ENCODE results near the gene ADGRG3.
"Not testable (repeated sequence)": the region's sequence is repeated elsewhere in the genome, so short reads cannot be mapped to it uniquely, and the experiment has no call there.

Gene ADGRG3

DNA sequence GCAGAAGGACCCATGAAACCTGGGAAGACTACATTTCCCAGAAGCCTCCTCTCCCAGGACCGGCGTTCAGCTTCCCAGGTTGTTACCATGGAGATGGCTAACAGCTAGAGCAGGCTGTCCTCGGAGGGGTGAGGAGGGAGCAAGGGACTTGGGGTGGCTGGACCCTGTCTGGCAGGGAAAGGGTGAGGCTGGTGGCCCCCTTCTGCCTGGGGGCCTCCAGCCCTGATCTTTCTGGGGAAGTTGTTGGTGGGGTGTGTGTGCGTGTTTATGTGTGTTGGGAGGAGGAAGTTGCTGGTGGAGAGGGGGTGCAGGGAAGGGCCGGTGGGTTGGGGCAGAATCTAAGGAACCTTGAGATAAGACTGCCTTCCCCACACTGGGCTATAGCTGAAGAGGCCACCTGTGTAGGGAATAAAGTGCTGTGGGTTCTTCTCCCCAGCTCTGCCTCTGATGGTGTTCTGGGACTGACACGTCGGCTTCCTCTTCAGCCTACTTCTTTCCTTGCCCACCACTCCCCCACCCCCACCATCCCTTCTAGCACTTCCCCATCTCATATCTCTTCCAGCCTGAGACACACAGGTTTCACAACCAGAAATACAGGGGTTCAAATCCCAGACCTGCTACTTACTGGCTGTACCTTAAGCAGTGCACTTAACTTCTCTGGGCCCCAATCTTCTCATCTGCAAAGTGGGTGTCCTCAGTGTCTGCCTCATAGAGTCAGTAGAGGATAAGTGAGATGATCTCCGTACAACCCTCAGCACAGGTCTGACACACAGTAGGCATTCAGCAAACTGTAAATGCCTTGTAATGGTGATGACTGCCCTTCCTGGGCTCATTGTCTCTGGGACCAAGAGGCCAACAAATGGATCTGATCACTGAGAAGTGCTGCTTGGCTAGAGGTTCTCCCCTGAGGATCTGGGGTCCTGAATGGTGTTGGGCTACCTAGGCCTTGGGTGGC is 26.9 kb downstream of the ADGRG3 start, which contains the start of gene DRC7:
Gene DRC7 (plus strand): TSS at position 82 of the 955 bp plus-strand sequence. CDS start 3,144 bp downstream, outside the sequence.
- no peak for DNase-seq (ENCODE audit: low read depth, low spot score)

DNA sequence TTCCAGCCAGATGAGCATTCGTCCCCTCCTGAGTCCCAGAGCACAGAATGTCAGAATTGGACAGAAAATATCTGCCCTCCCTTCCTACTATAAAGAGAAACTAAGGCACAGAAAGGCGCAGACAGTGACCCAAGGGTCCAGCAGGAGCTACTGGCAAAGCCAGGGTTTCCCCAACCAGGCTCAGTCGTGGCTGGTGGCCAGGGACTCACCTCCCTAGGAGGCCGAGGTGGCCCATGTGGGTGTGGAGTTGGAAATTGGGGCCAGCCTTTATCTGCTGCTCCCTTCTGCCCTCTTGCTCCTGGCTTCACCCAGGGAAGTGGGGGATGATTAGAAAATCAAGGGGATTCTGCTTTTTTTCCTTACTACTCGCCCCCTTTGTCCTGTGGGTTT is 27.6 kb downstream of the ADGRG3 start:
- no peak for DNase-seq (ENCODE audit: low read depth, low spot score)

DNA sequence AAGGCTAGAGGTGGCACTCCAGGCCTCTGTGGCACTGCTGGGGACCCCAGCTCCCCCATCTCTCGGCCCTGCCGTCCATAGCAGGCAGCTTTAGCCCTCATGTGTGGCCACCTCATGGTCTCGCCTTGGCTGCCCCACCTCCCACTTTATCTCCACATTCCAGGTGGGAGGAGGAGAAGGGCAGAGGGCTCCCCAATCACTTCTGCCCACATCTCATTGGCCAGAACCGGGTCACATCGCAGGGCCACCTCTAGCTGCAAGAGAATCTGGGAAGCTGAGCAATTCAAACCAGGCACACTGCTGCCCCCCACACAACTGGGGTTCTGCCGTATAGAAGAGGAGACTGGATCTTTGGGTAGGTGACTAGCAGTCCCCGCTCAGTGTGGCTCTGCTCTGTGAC is 28.1 kb downstream of the ADGRG3 start:
- no peak for DNase-seq (ENCODE audit: low read depth, low spot score)

- DNase-seq (ENCODE audit: low read depth, low spot score) = no peak
Observed at GRCh38 chr16:57697896-57698537, 29.9 kb downstream of the ADGRG3 start.

- DNase-seq (ENCODE audit: low read depth, low spot score) = no peak
Observed at GRCh38 chr16:57698812-57699405, 30.8 kb downstream of the ADGRG3 start.

- DNase-seq (ENCODE audit: low read depth, low spot score) = no peak
Observed at GRCh38 chr16:57699481-57699880, 31.4 kb downstream of the ADGRG3 start.

DNA sequence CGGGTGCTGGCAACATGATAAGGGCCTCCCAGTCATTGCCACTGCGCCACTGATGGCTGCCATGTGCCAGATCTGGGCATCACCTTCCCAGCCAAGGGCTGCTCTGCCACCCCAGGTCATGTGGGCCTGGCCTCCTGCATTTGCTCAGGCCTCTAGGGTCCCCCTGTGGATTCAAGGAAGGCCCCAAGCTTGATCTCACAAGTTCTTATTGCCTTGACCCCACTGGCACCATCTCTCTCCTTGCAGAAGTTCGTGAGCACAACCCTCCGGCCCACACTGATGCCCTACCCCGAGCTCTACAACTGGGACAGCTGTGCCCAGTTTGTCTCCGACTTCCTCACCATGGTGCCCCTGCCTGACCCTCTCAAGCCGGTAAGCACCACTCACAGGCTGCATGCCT is 31.8 kb downstream of the ADGRG3 start:
- DNase-seq (ENCODE audit: low read depth, low spot score) = no peak

DNA sequence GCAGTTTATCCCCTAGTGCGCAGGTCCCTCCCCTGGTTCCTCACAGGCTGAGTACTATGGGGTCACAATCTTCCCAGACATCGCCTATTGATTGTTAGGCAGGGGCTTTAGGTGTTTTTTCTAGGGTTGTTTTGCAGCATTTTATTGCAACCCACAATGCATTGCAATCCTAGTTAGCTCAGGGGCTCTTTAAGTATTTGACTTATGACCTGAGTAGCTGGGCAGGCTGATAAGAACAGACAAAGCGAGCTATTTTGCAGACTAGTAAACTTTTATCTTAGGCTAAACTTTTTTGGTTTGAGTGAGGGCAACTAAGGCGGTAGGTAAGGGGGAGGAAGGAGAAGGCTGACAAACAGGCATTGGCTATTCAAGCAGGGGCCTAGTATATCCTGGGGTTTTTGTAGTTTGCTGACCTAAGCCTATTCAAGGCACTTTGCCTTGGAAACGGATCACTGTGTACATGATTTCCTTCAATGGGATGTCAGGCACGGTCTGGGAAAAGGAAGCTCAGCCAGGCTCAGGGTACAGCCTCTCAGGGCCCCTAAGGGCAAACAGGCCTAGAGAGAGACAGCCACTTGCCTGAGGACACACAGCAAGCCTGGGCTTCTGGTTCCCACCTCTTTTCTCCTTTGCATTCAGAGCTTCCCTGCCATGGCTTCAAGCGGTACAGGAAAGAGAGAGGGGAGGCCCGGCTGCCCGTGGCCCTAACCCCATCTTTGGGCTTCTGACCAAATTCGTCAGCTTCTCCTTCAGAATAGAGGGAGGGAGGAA is 32.9 kb downstream of the ADGRG3 start:
- DNase-seq (ENCODE audit: low read depth, low spot score) = no peak

- no peak for DNase-seq (ENCODE audit: low read depth, low spot score)
Observed at GRCh38 chr16:57701759-57702371, 33.8 kb downstream of the ADGRG3 start.

- DNase-seq (ENCODE audit: low read depth, low spot score) = no peak
Observed at GRCh38 chr16:57703416-57704010, 35.4 kb downstream of the ADGRG3 start.

DNA sequence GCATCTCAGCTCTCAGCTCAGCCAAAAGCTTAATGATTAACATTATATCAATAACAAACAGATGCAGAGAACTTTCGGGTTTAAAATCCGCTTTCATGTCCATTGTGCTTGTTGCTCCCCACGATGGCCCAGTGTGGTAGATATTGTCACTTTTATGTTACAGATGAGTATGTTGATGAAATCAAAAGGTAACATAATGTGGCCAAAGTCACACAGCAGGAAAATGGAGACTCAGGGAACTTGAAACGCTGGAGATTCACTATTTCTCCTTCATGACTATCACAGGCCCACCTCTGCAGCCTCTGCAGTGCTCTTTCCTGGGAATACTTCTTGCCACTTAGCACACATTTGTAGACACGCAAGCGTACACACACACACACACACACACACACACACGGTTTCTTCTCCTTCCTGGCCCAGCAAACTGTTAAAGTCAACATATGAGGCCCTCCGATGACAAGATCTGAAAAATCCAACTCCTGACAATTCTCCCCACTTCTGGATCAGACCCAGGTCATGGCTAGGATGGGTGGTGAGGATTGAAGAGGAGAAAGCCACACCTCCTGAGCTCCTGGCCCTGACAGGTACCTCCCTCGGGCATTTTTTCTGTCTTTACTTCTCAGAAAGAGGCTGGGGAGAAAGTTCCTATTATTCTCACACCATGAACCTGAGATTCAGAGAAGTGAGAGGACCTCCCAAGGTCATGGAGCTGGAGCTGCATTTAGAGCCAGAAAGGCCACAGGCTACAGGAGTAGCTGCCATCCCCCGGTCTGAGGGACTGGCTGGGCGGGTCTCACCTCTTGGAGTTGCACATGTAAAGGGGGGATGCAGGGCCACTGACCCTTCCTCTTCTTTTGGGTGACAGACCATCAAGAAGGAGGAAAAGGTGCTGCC is 36.2 kb downstream of the ADGRG3 start:
- no peak for DNase-seq (ENCODE audit: low read depth, low spot score)

DNA sequence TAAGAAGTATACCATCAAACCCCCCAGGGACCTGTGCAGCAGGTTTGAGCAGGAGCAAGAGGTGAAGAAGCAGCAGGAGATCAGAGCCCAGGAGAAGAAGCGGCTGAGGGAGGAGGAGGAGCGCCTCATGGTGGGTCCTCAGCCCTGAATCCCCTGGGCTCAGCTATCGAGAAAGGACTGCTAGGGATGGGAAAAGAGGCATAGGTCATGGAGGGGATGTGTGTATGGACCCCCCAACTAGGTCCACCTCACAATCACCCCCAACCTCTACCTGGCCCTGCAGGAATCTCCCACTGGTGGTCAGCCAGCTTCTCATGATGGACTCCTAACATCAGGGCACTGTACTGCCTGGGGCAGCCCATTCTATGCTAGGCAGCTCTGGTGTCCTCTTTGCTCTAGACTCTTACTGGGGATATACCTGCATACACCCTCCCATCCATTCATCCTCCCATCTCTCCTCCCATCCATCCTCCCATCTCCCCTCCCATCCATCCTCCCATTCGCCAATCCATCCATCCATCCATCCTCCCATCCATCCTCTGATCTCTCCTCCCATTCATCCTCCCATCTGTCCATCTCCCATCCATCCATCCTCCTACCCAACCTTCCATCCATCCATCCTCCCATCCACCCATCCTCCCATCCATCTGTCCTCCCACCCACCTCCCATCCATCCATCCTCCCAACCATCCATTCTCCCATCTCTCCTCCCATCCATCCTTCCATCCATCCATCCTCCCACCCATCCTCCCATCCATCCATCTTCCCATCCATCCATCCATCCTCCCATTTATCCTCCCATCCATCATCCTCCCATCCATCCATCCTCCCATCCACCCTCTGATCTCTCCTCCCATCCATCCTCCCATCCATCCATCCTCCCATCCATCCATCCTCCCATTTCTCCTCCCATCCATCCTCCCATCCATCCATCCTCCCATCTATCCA is 37.1 kb downstream of the ADGRG3 start:
- DNase-seq (ENCODE audit: low read depth, low spot score) = no peak

DNA sequence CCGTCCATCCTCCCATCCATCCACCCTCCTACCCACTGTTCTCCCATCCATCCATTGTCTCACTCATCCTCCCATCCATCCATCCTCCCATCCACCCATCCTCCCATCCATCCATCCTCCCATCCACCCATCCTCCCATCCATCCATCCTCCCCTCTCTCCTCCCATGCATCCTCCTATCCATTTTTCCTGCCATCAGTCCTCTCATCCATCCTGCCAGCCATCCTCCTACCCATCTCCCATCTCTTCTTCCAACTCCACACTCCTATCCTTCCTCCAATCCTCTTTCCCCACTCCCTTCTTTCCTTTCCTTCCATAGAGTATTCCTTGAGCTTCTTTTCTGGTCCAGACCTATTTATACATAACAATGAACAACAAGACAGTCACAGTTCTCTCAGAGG is 38.6 kb downstream of the ADGRG3 start:
- DNase-seq (ENCODE audit: low read depth, low spot score) = no peak

DNA sequence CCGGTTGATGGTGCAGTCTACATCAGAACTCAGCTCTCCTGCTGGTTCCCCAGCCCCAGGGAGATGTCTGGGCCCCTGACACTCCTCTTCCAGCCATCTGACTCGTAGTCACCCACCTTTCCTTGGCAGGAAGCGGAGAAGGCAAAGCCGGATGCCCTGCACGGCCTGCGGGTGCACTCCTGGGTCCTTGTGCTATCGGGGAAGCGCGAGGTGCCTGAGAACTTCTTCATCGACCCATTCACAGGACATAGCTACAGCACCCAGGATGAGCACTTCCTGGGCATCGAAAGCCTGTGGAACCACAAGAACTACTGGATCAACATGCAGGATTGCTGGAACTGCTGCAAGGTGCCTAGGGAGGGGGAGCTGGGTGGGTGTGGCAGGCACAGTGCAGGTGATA is 39.2 kb downstream of the ADGRG3 start:
- no peak for DNase-seq (ENCODE audit: low read depth, low spot score)

DNA sequence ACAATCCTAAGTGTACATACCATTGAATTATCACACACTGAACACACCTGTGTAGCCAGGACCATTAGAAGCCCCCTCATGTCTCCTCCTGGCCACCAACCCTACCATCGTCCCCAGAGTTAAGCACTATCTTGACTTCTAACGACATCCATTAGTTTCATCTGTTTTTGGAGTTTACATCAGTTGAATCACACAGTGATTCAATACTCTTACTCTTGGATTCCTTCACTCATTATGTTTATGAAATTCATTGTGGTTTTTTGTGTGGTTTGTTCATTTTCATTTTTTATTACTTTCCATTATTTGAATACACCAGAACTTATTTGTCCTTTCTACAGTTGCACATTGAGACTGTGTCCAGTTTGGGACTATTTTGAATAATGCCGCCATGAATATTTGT is 40.1 kb downstream of the ADGRG3 start:
- DNase-seq (ENCODE audit: low read depth, low spot score) = no peak

- DNase-seq (ENCODE audit: low read depth, low spot score) = no peak
Observed at GRCh38 chr16:57709663-57710062, 41.6 kb downstream of the ADGRG3 start.

DNA sequence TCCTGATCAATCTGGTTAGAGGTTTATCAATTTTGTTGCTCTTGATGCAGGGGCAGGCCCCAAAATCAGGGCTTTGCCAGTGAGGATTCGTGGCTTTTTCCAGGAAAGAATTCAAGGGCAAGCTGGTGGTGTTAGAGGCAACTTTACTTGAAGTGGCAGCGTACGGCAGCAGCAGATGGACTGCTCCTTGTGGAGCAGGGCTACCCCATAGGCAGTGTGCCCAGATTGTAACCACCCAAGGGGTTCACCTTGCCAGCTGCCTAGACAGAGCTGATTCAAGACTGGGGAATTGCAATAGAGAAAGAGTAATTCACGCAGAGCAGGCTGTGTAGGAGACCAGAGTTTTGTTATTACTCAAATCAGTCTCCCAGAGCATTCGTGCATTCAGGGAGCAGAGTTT is 43.2 kb downstream of the ADGRG3 start:
- no peak for DNase-seq (ENCODE audit: low read depth, low spot score)

GRCh38 chr16:57711993-57712392 is 43.9 kb downstream of the ADGRG3 start:
- DNase-seq (ENCODE audit: low read depth, low spot score) = no peak

GRCh38 chr16:57712569-57712968 is 44.5 kb downstream of the ADGRG3 start:
- DNase-seq (ENCODE audit: low read depth, low spot score) = not testable (repeated sequence)
